ENCODE data around the gene WNT6.
"Not testable (repeated sequence)": the region's sequence is repeated elsewhere in the genome, so short reads cannot be mapped to it uniquely, and the experiment has no call there.

DNA sequence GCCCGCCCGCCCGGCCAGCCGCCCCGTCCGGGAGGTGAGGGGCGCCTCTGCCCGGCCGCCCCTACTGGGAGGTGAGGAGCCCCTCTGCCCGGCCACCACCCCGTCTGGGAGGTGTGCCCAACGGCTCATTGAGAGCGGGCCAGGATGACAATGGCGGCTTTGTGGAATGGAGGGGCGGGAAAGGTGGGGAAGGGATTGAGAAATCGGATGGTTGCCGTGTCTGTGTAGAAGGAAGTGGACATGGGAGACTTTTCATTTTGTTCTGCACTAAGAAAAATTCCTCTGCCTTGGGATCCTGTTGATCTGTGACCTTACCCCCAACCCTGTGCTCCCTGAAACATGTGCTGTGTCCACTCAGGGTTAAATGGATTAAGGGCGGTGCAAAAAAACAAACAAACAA lies 12.6 kb upstream of the WNT6 start:
- TF ChIP-seq, protein P1, sequence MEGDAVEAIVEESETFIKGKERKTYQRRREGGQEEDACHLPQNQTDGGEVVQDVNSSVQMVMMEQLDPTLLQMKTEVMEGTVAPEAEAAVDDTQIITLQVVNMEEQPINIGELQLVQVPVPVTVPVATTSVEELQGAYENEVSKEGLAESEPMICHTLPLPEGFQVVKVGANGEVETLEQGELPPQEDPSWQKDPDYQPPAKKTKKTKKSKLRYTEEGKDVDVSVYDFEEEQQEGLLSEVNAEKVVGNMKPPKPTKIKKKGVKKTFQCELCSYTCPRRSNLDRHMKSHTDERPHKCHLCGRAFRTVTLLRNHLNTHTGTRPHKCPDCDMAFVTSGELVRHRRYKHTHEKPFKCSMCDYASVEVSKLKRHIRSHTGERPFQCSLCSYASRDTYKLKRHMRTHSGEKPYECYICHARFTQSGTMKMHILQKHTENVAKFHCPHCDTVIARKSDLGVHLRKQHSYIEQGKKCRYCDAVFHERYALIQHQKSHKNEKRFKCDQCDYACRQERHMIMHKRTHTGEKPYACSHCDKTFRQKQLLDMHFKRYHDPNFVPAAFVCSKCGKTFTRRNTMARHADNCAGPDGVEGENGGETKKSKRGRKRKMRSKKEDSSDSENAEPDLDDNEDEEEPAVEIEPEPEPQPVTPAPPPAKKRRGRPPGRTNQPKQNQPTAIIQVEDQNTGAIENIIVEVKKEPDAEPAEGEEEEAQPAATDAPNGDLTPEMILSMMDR (IDR thresholded peaks at IDR 0.05): not testable (repeated sequence)
- not testable (repeated sequence) for TF ChIP-seq POLR2A (IDR thresholded peaks at IDR 0.05)

Data from esophagus squamous epithelium (tissue), 4 donors.